GM19438 (cell line): ENCODE measurements around the gene PCGF5.
A peak's percentile ranks its signal among the peaks of the same experiment; 100 is the strongest.
"Not testable (repeated sequence)": the region's sequence is repeated elsewhere in the genome, so short reads cannot be mapped to it uniquely, and the experiment has no call there.

Experiments used
- ATAC-seq: cut with Tn5 transposase; IDR thresholded peaks from one replicate; pipeline ENCODE4 v1.9.1; 2021; ENCODE audit warnings: low read depth; ENCODE audit not compliant: unreplicated experiment

Gene PCGF5

GRCh38 chr10:91220194-91220953, at the start of gene PCGF5:
Gene PCGF5 (plus strand): TSS chr10:91220663. CDS start chr10:91222872, 2,209 bp downstream.
- peak; percentile 94 for ATAC-seq

GRCh38 chr10:91171485-91171884, 49.0 kb upstream of the PCGF5 start:
- no peak for ATAC-seq

- no peak for ATAC-seq
Observed at GRCh38 chr10:91172348-91172747, 48.1 kb upstream of the PCGF5 start.

GRCh38 chr10:91185239-91185875, 35.1 kb upstream of the PCGF5 start:
- ATAC-seq = no peak

GRCh38 chr10:91187156-91187555, 33.3 kb upstream of the PCGF5 start:
- ATAC-seq = no peak

- not testable (repeated sequence) for ATAC-seq
Observed at GRCh38 chr10:91188010-91188409, 32.5 kb upstream of the PCGF5 start.

GRCh38 chr10:91188889-91189288, 31.6 kb upstream of the PCGF5 start:
- no peak for ATAC-seq

GRCh38 chr10:91190388-91190870, 30.0 kb upstream of the PCGF5 start:
- no peak for ATAC-seq

GRCh38 chr10:91190876-91191583, 29.4 kb upstream of the PCGF5 start:
- no peak for ATAC-seq

- ATAC-seq = no peak
Observed at GRCh38 chr10:91191584-91191919, 28.9 kb upstream of the PCGF5 start.

GRCh38 chr10:91194497-91195179, 25.8 kb upstream of the PCGF5 start:
- ATAC-seq = no peak

- no peak for ATAC-seq
Observed at GRCh38 chr10:91196268-91197048, 24.0 kb upstream of the PCGF5 start.

- ATAC-seq = no peak
Observed at GRCh38 chr10:91197127-91197526, 23.3 kb upstream of the PCGF5 start.

- peak; percentile 70 for ATAC-seq
Observed at GRCh38 chr10:91198781-91199180, 21.7 kb upstream of the PCGF5 start.

- ATAC-seq = no peak
Observed at GRCh38 chr10:91200314-91201212, 19.9 kb upstream of the PCGF5 start.

GRCh38 chr10:91201213-91201996, 19.1 kb upstream of the PCGF5 start:
- ATAC-seq = peak; percentile 43

GRCh38 chr10:91206427-91206826, 14.0 kb upstream of the PCGF5 start:
- ATAC-seq = no peak

- no peak for ATAC-seq
Observed at GRCh38 chr10:91206837-91207474, 13.5 kb upstream of the PCGF5 start.
